Measurements from ENCODE around the gene GP5.

DNA sequence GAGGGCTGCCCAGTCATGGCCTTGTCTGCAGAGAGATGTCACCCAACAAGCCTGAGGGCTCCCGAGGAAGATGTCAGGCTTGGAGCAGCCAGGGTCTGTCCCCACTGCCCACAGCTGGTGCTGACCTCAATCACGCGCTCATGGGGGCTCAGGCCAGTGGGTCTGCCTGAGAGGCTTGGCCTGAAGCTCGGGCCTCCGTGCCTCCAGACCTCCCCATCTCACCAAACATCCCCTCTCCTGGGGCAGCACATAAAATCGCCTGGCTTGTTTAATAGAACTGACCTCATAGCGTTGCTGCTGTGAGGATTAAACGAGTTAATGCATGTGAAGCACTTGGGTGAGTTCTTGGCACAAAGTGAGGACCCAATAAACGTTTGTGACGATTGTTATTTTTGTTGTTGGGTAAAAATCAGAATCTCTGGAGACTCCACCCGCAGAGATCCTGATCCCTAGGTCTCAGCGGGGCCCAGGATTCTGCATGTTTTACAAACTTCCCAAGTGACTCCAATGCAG lies 33.0 kb downstream of the GP5 start:
- TF ChIP-seq CTCF (IDR thresholded peaks at IDR 0.05) (no peak), POLR2A (IDR thresholded peaks at IDR 0.05) (no peak)

Measured in breast epithelium (tissue), 3 donors.